ENCODE measurements around the gene MICU1.

- TF ChIP-seq EZH2phosphoT487 (IDR thresholded peaks at IDR 0.05) (no peak), CTCF (IDR thresholded peaks at IDR 0.05) (no peak), EZH2 (IDR thresholded peaks at IDR 0.05) (no peak)
Observed at GRCh38 chr10:72353028-72353964, 272.6 kb downstream of the MICU1 start.

All from neural progenitor cell (in vitro differentiated cells).